Keratinocyte (primary cell): Measurements from ENCODE around the gene RPP38. TPM values are rescaled to one million over a fixed set of nuclear protein-coding genes. Genes with fewer than 3 reads are reported as not detected.

Experiments used
- DNase-seq: peaks from one replicate; pipeline ENCODE4 v3.0.0-alpha.2; 2011; ENCODE audit warnings: low read depth, missing footprints, low spot score
- FAIRE-seq: peaks from 2 replicates; lab custom pipeline; 2011; peaks lifted over from hg19 to GRCh38; lab: Jason Lieb, UNC
- H2AFZ ChIP-seq: 2 replicates; pipeline ENCODE4 v1.6.0; 2012; ENCODE audit warnings: low read length, control low read depth, inconsistent platforms; ENCODE audit not compliant: control insufficient read depth
- H3K27ac ChIP-seq: 2 replicates; pipeline ENCODE4 v1.5.1; 2011; ENCODE audit warnings: low read length; ENCODE audit not compliant: control insufficient read depth, insufficient read depth
- H3K27me3 ChIP-seq: 3 replicates; pipeline ENCODE4 v1.6.0; 2011; ENCODE audit warnings: low read length; ENCODE audit not compliant: control insufficient read depth, insufficient read depth; ENCODE audit errors: extremely low read depth
- H3K36me3 ChIP-seq, 2 experiments: 2 replicates in 1 of 2; 3 replicates in 1 of 2; pipeline ENCODE4 v1.5.1; 2011; ENCODE audit warnings: low read length in 2 of 2, mild to moderate bottlenecking in 1 of 2; ENCODE audit not compliant: control insufficient read depth in 2 of 2, insufficient read depth in 2 of 2; ENCODE audit errors: extremely low read depth in 1 of 2
- H3K4me1 ChIP-seq: 3 replicates; pipeline ENCODE4 v1.5.1; 2011; ENCODE audit warnings: low read length; ENCODE audit not compliant: control insufficient read depth, insufficient read depth; ENCODE audit errors: extremely low read depth
- H3K4me2 ChIP-seq: 3 replicates; pipeline ENCODE4 v1.6.0; 2011; ENCODE audit warnings: low read depth, low read length; ENCODE audit not compliant: control insufficient read depth, insufficient read depth; ENCODE audit errors: extremely low read depth
- H3K4me3 ChIP-seq, 3 experiments: fragments of 200-600 bp in 1 of 3; sonication (generic) in 1 of 3; 2 replicates in 2 of 3; 3 replicates in 1 of 3; pipeline ENCODE4 v1.5.1; 2011 to 2016; ENCODE audit warnings: low read length in 3 of 3, mild to moderate bottlenecking in 3 of 3, control low read depth in 2 of 3, inconsistent platforms in 1 of 3, low read depth in 1 of 3, mixed read lengths in 1 of 3, mixed run types in 1 of 3, moderate library complexity in 1 of 3; ENCODE audit not compliant: control insufficient read depth in 2 of 3, insufficient read depth in 2 of 3; ENCODE audit errors: extremely low read depth in 1 of 3
- H3K79me2 ChIP-seq: 2 replicates; pipeline ENCODE4 v1.6.0; 2012; ENCODE audit warnings: low read length; ENCODE audit not compliant: control insufficient read depth, insufficient read depth
- H3K9ac ChIP-seq: 3 replicates; pipeline ENCODE4 v1.6.0; 2011; ENCODE audit warnings: low read length; ENCODE audit not compliant: control insufficient read depth, insufficient read depth; ENCODE audit errors: extremely low read depth
- H3K9me1 ChIP-seq: 3 replicates; pipeline ENCODE4 v1.6.0; 2011; ENCODE audit warnings: low read length; ENCODE audit not compliant: control insufficient read depth, insufficient read depth; ENCODE audit errors: extremely low read depth
- H3K9me3 ChIP-seq: 2 replicates; pipeline ENCODE4 v1.5.1; 2012; ENCODE audit warnings: low read depth, low read length; ENCODE audit not compliant: control insufficient read depth
- H4K20me1 ChIP-seq: 3 replicates; pipeline ENCODE4 v1.6.0; 2011; ENCODE audit warnings: low read length; ENCODE audit not compliant: control insufficient read depth, insufficient read depth; ENCODE audit errors: extremely low read depth
- CTCF ChIP-seq, 3 experiments: IDR thresholded peaks in 1 of 3; conservative IDR thresholded peaks in 1 of 3; optimal IDR thresholded peaks in 1 of 3; 2 replicates in 2 of 3; 3 replicates in 1 of 3; pipeline versions ENCODE3 to v1.5.1; 2011; ENCODE audit warnings: low read length in 3 of 3, mild to moderate bottlenecking in 3 of 3, moderate library complexity in 2 of 3, control low read depth in 1 of 3, inconsistent platforms in 1 of 3; ENCODE audit not compliant: insufficient read depth in 2 of 3; ENCODE audit errors: extremely low read depth in 1 of 3
- EZH2 ChIP-seq: IDR thresholded peaks from one replicate; pipeline ENCODE4 v1.6.1; 2012; ENCODE audit warnings: inconsistent platforms, mild to moderate bottlenecking, low read length, moderate library complexity
- dilution Hi-C: fragments of 300-500 bp; cut with MboI; formaldehyde crosslinking; loops from one replicate; pipeline ENCODE4 v1.7.0; 2020; ENCODE audit warnings: low sequenced_read_pairs; ENCODE audit not compliant: extremely low pct_ligation_motif_present
- polyA plus RNA-seq, 5 experiments: library from polyadenylated mRNA; depleted of rRNA in 3 of 5; stranded (reverse) in 3 of 5; stranded (forward) in 1 of 5; unstranded in 1 of 5; fragments of >200 nt; gene quantifications; 1 replicate in 1 of 5; 2 replicates in 3 of 5; 3 replicates in 1 of 5; pipeline versions ENCODE4 v1.2.1 to v1.2.3, GENCODE V29; 2011 to 2012; ENCODE audit warnings: missing spikeins in 2 of 5, low read depth in 1 of 5, low replicate concordance in 1 of 5

The RPP38 gene
- polyA plus RNA-seq, 1 donor (not counting 4 experiments of a cell fraction or from before 2014, with no cell fraction given) = 32.4 TPM

DNA sequence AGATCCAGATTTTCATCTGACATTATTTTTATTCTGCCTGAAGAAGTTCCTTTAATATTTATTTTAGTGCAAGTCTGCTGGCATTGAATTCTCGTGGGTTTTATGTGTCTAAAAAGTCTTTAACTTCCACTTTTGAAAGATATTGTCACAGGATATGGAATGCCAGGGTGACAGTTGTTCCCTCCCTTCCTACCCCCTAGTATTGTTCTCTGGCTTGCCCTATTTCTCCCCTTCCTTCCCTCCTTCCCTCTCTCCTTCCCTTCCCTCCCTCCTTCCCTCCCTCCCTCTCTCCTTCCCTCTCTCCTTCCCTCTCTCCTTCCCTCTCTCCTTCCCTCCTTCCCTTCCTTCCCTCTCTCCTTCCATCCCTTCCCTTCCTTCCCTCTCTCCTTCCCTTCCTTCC, 38.5 kb upstream of the RPP38 start:
- TF ChIP-seq CTCF (optimal IDR thresholded peaks at IDR 0.05 in 1 of 3, IDR thresholded peaks at IDR 0.05 in 1 of 3, conservative IDR thresholded peaks at IDR 0.05 in 1 of 3; ENCODE audit: extremely low read depth in 1 of 3, insufficient read depth in 2 of 3, low read length in 3 of 3) (no peak), EZH2 (no peak)

GRCh38 chr10:15059914-15060313, 37.2 kb upstream of the RPP38 start:
- Histone ChIP-seq H3K4me2 (no peak overlapping the region), H3K79me2 (no peaks in the 10 kb centered on the region), H3K9me3 (no peaks in the 10 kb centered on the region), H3K4me1 (no peaks in the 10 kb centered on the region), H3K9me1 (no peaks in the 10 kb centered on the region), H2AFZ (no peak overlapping the region), H3K9ac (no peak overlapping the region), H3K27ac (no peak overlapping the region), H4K20me1 (no peaks in the 10 kb centered on the region), H3K36me3 (no peaks in the 10 kb centered on the region), H3K4me3 (no peak overlapping the region), H3K27me3 (no peaks in the 10 kb centered on the region)
- FAIRE-seq (no peak), DNase-seq (no peak)
- dilution Hi-C loops = no loop called here
- TF ChIP-seq CTCF (optimal IDR thresholded peaks at IDR 0.05 in 1 of 3, IDR thresholded peaks at IDR 0.05 in 1 of 3, conservative IDR thresholded peaks at IDR 0.05 in 1 of 3; ENCODE audit: extremely low read depth in 1 of 3, insufficient read depth in 2 of 3, low read length in 3 of 3) = no peak
- no peak for TF ChIP-seq EZH2

More for the DNA sequence above, 38.5 kb upstream of the RPP38 start:
- FAIRE-seq (no peak), DNase-seq (no peak)
- Histone ChIP-seq H2AFZ (no peak overlapping the region), H3K4me2 (no peak overlapping the region), H3K9ac (no peak overlapping the region), H4K20me1 (no peaks in the 10 kb centered on the region), H3K4me1 (no peaks in the 10 kb centered on the region), H3K4me3 (no peak overlapping the region), H3K27me3 (no peaks in the 10 kb centered on the region), H3K9me1 (no peaks in the 10 kb centered on the region), H3K27ac (no peak overlapping the region), H3K9me3 (no peaks in the 10 kb centered on the region), H3K79me2 (no peaks in the 10 kb centered on the region), H3K36me3 (no peaks in the 10 kb centered on the region)
- dilution Hi-C loops = no loop called here
